HFF-Myc (cell line): ENCODE results near the gene GALNT15.

Experiments used
- DNase-seq: peaks from one replicate; pipeline ENCODE4 v3.0.0-alpha.2; 2011; ENCODE audit warnings: low read depth; ENCODE audit errors: extremely low read depth
- H3K4me3 ChIP-seq: replicated peaks from 2 replicates; pipeline ENCODE4 v1.5.1; 2011; ENCODE audit warnings: low read depth, mild to moderate bottlenecking, control low read depth, low read length
- TF ChIP-seq, protein P1 (sequence below): IDR thresholded peaks from 2 replicates; pipeline ENCODE4 v1.5.1; 2012; ENCODE audit warnings: mild to moderate bottlenecking, low read depth, low read length, control low read depth; ENCODE audit errors: missing control alignments

Gene GALNT15

DNA sequence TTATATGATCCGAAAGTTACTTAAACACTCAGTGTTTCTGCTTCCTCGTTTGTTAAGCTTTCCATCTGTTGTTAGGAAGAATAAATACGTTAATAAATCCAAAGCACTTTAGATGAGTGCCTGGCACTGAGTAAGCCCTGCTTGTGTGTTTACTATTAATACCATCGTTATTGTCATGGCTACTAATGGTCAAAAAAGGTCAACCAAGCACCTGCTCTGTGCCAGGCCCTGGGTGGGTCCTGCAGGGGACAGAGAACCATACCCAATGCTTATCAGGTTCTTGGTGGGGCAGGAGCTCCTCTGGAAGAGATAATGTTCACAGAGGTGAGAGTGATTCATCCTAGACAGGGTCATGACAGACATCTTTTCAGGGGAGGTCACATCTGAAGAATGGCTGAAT is 39.9 kb downstream of the GALNT15 start:
- TF ChIP-seq, protein P1, sequence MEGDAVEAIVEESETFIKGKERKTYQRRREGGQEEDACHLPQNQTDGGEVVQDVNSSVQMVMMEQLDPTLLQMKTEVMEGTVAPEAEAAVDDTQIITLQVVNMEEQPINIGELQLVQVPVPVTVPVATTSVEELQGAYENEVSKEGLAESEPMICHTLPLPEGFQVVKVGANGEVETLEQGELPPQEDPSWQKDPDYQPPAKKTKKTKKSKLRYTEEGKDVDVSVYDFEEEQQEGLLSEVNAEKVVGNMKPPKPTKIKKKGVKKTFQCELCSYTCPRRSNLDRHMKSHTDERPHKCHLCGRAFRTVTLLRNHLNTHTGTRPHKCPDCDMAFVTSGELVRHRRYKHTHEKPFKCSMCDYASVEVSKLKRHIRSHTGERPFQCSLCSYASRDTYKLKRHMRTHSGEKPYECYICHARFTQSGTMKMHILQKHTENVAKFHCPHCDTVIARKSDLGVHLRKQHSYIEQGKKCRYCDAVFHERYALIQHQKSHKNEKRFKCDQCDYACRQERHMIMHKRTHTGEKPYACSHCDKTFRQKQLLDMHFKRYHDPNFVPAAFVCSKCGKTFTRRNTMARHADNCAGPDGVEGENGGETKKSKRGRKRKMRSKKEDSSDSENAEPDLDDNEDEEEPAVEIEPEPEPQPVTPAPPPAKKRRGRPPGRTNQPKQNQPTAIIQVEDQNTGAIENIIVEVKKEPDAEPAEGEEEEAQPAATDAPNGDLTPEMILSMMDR, result no peak
- H3K4me3 ChIP-seq, result no peak overlapping the region
- no peak for DNase-seq

DNA sequence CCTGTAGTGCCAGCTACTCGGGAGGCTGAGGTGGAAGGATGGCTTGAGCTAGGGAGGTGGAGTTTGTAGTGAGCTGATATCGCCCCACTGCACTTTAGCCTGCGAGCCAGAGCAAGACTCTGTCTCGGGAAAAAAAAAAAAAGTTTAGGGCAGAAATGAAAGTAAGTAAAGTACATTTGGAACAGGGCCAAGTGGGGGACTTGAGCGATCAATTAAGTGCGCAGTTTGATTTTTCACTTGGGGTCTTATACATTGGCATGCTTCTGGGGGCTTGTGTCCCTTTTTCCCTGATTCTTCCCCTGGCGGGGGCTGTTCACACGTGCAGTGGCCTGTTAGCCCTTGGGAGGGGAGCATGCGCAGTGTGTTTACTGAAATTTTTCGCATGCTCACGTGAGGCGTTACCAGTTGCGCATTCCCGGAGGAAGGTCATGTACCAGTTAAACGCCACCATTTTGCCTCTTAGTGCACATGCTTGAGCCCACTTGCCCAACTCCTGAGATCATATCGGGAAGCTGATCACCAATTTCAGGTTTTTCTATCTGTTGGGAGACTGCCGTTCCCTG is 42.0 kb downstream of the GALNT15 start:
- TF ChIP-seq, protein P1, result no peak
- no peak overlapping the region for H3K4me3 ChIP-seq
- DNase-seq, result no peak

DNA sequence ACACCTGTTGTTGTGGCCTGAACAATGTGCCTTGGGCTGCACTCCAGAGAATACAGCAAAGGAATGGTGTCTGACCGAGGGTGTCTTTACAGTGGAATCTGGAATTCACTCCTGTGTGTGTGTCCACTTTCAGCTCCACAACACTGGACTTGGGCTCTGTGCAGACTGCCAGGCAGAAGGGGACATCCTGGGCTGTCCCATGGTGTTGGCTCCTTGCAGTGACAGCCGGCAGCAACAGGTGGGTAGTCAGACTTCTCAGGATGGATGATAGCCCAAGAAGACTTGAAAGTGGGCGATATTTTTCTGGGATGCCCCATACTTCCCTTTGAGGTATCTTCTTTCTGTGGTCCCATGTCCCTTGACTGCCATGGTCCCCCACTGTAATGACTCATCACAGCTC is 45.3 kb downstream of the GALNT15 start:
- DNase-seq, result no peak
- no peak overlapping the region for H3K4me3 ChIP-seq
- TF ChIP-seq, protein P1, result no peak

DNA sequence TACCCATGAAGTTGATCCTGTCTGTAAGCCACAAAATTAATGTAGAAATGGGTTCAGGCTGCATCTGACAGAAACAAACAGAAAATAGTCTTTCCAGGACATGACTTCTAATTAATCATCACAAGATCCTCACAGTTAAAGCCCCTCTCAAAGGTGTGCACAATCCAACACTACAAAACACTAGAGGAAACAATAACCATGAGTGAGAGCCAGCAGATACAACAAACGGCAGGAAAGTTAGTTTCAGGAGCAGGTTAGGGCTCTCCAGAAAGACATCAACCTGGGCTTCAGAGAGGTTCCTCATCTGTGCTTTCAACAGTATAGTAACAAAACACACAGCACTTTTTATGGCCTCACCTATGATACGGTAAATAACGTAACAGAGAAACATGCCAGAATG is 47.5 kb downstream of the GALNT15 start:
- TF ChIP-seq, protein P1, result no peak
- DNase-seq, result no peak

DNA sequence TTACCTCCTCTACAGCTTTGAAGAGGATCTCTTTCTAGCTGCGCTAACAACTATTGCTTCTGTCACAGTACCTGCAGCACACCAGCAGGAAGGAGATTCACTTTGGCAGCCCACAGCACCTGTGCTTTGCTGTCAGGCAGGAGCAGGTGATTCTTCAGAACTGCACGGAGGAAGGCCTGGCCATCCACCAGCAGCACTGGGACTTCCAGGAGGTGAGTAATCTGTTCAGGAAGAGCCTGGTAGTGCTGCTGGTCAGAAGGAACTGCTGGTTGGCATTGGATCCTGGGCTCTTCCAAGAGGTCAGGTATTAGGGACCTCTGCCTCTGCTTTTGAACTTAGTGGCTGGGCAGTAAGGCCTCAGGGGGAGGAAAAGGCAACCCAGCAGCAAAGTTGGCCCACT is 48.1 kb downstream of the GALNT15 start:
- TF ChIP-seq, protein P1, result no peak
- no peak for DNase-seq
- H3K4me3 ChIP-seq, result no peak overlapping the region

More for the DNA sequence above, 47.5 kb downstream of the GALNT15 start:
- no peak overlapping the region for H3K4me3 ChIP-seq

DNA sequence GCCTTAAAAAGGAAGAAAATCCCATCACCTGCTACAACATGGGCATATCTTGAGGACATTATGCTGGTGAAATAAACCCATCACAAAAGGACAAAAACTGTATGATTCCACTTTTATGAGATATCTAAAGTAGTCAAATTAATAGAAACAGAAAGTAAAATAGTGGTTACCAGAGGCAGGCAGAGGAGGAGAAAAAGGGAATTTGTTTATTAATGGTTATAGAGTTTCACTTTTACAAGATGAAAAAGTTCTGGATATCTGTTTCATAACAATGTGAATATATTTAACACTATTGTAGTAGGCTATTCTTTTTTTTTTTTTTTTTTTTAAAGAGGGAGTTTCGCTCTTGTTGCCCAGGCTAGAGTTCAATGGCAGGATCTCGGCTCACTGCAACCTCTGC is 49.8 kb downstream of the GALNT15 start:
- TF ChIP-seq, protein P1, result no peak
- no peak for DNase-seq
- no peak overlapping the region for H3K4me3 ChIP-seq

DNA sequence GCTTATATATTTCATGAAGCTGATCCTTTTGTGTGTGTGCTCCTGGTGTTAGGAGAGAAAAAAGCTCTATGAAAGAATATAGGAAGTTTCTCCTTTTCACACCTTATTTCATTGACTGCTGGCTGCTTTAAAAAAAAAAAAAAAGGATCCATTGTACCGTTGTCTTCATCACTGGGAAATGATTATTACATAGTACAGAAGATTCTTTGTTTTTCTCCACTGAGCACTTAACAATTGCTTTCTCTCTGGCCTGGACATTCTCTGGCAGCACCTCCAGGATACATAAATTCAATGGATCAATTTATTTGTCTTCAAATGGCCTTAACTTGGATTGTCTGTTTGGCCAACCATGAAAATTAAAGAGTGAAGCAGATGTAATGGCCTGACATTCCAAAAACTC is 53.1 kb downstream of the GALNT15 start:
- TF ChIP-seq, protein P1, result no peak
- no peak for DNase-seq
- H3K4me3 ChIP-seq, result no peak overlapping the region
